GM18519 (cell line): ENCODE results near the gene IL17RE.
"Not testable (repeated sequence)": the region's sequence is repeated elsewhere in the genome, so short reads cannot be mapped to it uniquely, and the experiment has no call there.

ENCODE experiments used
- ATAC-seq: cut with Tn5 transposase; IDR thresholded peaks from one replicate; pipeline ENCODE4 v1.9.1; 2021; ENCODE audit warnings: mild to moderate bottlenecking, moderate library complexity; ENCODE audit not compliant: unreplicated experiment, low FRiP score

Gene IL17RE

DNA sequence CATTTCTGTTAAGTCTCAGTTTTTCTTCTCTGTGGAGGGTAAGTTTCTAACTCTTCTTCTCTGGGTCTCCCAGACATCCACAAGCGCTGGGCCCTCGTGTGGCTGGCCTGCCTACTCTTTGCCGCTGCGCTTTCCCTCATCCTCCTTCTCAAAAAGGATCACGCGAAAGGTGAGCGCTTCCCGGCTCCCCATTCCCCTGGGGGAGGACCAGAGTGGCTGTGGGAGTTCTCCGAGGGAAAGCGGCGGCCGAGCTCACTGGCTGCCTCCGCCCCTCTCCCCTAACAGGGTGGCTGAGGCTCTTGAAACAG is 29.8 kb downstream of the IL17RE start:
- ATAC-seq = no peak

DNA sequence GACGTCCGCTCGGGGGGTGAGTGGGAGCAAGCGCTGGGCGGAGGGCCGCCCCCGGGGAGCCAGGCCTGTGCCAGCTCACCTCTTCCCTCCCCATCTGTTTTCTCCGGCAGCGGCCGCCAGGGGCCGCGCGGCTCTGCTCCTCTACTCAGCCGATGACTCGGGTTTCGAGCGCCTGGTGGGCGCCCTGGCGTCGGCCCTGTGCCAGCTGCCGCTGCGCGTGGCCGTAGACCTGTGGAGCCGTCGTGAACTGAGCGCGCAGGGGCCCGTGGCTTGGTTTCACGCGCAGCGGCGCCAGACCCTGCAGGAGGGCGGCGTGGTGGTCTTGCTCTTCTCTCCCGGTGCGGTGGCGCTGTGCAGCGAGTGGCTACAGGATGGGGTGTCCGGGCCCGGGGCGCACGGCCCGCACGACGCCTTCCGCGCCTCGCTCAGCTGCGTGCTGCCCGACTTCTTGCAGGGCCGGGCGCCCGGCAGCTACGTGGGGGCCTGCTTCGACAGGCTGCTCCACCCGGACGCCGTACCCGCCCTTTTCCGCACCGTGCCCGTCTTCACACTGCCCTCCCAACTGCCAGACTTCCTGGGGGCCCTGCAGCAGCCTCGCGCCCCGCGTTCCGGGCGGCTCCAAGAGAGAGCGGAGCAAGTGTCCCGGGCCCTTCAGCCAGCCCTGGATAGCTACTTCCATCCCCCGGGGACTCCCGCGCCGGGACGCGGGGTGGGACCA is 30.4 kb downstream of the IL17RE start:
- ATAC-seq = peak; percentile 40

DNA sequence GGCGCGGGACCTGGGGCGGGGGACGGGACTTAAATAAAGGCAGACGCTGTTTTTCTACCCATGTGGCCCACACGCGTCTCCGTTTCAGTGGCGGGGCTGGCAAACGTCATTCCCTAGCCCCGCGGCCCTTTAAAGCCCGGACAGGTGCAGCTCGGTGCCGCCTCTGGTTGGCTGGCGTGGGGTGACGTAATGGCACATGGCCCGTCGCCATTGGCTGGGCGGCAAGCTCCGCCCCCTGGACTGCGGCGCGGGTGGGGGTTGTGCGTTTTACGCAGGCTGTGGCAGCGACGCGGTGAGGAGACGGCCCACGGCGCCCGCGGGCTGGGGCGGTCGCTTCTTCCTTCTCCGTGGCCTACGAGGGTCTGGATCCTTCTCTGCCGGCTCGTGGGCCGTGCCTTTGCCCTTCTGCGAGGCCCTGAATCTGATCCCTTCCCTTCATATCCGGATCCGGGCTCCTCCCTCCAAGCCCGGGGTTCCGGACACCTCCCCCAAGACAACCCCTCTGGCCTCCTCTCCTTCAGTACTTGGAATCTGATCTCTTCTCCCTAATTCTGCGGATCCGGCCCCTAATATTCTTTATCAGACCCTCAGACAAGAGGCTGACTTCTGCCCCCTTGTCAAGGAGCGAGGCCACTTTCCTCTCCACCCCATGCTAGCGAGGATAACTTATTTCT is 31.1 kb downstream of the IL17RE start, which contains the start of gene CRELD1:
CRELD1 (plus strand) TSS at position 274 of the 674 bp plus-strand sequence. CDS start 605 bp downstream, outside the sequence.
- peak; percentile 84 for ATAC-seq

DNA sequence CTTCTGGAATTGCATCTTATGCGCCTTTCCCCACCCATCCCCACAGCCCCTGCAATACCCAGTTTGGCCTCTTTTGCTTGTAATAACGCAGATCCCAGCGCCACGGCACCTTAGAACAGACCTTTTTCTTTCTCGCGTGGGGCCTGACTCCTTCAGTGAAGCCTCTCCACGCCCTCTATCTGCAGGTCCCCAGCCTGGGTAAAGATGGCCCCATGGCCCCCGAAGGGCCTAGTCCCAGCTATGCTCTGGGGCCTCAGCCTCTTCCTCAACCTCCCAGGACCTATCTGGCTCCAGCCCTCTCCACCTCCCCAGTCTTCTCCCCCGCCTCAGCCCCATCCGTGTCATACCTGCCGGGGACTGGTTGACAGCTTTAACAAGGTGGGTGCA is 31.6 kb downstream of the IL17RE start:
- ATAC-seq = no peak

DNA sequence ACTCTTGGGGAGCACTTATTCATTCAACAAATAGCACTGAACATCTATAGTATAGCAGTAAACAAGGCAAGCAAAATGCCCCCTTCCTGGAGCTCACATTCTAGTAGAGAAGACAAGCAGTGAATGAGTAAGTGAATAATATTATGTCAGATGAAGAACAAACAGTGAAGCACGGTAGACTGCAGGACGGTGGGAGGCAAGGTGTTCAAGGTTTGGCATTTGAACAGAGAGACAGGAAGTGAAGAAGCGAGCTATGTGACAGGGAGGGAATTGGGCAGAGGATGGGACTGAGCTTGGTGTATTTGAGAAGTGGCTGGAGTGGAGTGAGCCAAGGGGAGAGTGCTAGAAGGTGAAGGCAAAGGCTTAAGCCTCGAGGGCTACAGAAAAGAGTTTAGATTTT is 32.3 kb downstream of the IL17RE start:
- no peak for ATAC-seq

DNA sequence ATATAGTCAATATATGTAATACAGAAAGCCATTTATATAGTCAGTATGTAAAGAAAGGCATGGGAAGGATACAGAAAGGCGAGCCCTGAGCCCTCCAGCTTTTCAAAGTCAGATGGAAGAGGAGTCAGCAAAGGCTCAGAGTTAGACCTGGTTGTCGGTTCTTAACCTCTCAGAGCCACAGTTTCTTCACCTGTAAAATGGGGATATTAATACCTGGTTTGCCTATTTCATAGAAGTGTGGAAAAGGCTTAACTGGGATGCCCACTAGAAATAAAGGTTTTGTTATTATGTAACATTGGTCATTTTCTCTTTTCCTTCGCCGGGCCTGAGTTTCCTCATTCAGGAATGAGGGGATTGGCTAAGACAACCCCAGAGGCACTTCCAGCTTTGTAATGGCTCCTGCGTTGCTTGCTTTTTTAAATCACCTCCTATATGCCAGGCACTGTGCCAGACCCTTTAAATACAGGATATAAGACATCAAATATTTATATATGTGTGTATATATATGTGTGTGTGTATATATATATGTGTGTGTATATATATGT is 33.4 kb downstream of the IL17RE start:
- no peak for ATAC-seq

DNA sequence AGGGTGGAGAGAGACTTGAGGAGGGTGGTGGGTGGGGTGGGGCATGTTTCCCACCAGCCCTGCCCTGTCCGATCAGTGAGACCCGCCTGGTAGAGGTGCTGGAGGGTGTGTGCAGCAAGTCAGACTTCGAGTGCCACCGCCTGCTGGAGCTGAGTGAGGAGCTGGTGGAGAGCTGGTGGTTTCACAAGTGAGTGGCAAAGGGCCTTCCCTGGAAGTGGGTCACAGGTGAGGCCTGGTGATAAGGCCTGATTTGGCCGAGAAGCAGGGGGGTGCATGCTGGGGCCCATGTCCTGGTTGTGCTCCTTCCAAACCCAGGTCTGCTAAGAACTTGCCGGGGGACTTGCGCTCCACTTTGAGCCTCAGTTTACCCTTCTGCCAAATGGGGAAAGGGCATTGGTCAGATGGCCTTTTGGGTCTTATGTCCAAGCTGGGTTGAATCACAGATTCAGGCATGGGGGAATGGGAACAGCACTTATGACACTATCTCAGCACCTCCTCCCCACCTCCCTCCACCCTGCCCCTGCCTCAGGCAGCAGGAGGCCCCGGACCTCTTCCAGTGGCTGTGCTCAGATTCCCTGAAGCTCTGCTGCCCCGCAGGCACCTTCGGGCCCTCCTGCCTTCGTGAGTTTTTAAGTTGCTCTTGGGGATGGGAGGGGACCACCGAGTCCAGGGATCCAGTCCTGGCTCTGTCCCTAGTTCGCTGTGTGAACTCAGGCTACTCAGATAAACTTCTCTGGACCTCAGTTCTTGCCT is 35.0 kb downstream of the IL17RE start:
- ATAC-seq = no peak

DNA sequence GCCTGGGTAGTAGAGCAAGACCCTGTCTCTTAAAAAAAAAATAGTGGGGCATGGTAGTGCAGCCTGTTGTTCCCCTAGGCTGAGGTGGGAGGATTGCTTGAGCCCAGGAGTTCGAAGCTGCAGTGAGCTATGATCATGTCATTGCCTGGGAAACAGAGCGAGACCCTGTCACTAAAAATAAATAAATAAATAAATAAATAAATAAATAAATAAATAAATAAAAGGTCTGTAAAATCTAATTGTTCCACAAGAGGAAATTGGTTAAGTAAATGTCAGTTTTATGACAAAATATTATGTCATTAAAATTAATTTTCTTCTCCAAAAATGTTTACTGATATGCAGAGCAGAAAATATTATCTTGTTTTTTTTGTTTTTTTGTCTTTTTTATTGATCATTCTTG is 36.3 kb downstream of the IL17RE start:
- ATAC-seq = no peak

DNA sequence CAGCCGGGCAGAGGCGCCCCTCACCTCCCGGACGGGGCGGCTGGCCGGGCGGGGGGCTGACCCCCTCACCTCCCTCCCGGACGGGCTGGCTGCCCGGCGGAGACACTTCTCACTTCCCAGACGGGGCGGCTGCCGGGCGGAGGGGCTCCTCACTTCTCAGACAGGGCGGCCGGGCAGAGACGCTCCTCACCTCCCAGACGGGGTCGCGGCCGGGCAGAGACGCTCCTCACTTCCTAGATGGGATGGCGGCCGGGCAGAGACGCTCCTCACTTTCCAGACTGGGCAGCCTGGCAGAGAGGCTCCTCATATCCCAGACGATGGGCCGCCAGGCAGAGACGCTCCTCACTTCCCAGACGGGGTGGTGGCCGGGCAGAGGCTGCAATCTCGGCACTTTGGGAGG is 37.3 kb downstream of the IL17RE start:
- not testable (repeated sequence) for ATAC-seq

DNA sequence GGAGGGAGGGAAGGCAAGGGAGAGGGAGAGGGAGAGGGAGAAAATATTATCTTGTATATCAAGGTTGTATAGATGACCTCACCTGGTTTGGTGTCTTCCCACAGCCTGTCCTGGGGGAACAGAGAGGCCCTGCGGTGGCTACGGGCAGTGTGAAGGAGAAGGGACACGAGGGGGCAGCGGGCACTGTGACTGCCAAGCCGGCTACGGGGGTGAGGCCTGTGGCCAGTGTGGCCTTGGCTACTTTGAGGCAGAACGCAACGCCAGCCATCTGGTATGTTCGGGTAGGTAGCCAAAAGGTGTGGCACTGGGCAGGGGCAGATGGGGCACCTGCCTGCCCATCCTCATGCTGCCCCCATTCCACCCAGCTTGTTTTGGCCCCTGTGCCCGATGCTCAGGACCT is 38.1 kb downstream of the IL17RE start:
- no peak for ATAC-seq

DNA sequence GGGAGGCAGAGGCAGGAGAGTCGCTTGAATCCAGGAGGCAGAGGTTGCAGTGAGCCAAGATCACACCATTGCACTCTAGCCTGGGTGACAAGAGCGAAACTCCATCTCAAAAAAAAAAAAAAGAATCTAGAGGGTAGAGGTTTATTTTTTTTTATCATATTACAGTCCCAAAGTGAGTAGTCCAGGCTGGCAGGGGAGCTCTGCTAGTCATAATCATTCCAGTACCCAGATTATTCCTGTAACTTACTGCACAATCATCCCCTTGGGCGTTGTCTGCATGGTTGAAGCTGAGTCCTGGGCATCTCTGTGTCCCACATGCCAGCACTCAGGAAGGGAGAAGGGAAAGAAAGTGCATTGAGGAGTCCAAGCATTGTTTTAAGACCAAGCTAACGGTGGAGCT is 39.5 kb downstream of the IL17RE start:
- no peak for ATAC-seq

DNA sequence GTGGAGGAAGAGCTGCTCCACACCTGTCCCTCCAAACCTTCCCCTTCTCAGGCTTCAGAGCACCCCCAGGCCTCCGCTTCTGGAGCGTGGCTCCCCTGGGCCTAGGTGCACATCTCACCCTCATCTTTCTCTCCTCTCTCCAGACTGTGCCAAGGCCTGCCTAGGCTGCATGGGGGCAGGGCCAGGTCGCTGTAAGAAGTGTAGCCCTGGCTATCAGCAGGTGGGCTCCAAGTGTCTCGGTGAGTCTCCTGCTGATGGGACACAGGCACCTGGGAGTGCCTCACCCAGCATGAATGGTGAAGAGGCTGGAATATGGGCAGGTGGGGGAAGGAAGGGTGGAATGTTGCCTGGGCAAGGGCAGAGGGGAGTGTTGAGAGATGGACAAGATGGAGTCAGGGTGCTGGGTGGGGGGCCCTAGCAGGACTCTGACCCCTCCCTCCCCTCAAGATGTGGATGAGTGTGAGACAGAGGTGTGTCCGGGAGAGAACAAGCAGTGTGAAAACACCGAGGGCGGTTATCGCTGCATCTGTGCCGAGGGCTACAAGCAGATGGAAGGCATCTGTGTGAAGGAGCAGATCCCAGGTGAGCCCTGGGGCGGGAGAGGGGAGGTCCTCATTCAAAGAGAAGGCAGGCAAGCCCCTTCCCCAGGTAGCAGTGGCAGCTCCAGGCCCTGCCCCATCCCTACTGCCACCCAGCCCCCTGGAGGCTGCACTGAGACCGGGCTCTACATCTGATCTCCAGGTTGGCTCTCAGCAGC is 40.5 kb downstream of the IL17RE start:
- ATAC-seq = no peak

DNA sequence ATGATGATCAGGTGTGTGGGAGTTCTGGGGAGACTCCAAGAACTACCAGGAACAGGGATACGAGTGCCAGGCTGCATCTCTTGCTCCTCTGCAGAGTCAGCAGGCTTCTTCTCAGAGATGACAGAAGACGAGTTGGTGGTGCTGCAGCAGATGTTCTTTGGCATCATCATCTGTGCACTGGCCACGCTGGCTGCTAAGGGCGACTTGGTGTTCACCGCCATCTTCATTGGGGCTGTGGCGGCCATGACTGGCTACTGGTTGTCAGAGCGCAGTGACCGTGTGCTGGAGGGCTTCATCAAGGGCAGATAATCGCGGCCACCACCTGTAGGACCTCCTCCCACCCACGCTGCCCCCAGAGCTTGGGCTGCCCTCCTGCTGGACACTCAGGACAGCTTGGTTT is 41.6 kb downstream of the IL17RE start:
- ATAC-seq = no peak

DNA sequence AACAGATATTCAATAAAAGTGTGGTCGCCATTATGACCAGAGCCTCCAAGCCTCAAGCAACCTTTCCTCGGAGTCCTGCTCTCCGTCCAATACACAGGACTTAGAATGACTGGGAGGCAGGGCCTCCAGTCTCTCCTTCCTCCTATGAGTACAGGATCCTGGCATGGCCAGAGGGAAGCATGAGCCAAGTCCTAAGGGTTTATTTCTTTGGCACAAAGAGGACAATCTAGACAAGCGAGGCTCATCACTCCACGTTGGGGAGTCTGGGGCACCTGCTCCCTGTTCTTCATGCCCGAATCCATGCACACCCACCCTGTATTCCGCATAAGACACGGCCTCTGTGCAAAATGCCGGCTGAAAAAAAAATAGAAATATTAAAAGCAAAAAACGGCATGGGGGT is 42.7 kb downstream of the IL17RE start:
- ATAC-seq = no peak

DNA sequence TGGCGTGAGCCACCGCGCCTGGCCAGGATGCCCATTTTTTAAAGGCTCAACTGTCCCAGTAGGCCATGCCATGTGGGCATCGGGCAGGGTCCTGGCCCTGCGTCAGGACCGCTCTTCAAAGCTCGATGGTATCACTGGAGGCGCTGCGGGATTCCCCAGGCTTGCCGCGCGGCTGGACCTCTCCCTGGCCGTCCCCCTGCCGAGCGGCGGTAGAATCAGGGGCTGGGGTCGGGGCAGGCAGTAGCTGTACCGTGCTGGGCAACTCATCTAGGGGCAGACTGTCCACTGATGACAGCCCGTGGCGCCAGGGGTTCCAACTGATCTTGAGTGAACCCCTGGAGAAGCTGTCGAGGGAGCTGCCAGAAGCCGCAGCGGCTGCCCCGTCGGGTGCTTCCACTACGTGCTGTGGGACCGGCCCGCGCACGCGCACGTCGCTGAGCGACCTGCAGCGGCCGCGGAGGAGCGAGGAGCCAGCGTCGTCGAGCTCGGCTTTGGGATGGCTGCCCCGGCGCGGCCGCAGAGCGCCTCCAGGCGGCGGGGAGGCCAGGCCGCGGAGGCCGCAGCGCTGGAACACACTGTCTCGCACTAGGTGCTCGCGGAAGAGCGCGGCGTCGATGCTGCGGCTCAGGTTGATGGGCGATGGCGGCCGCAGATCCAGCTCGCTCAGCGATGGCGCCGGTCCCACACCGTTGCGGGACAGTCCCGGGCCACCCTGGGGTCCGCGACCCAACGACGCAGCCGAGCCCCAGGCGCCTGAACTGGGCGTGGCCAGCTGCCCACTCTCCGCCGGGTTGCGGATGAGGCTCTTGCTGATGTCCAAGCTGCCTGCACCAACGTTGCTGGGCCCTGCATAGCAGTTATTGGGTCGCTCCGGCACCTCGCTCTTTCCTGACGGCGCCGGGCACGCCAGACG is 43.7 kb downstream of the IL17RE start:
- ATAC-seq = no peak

DNA sequence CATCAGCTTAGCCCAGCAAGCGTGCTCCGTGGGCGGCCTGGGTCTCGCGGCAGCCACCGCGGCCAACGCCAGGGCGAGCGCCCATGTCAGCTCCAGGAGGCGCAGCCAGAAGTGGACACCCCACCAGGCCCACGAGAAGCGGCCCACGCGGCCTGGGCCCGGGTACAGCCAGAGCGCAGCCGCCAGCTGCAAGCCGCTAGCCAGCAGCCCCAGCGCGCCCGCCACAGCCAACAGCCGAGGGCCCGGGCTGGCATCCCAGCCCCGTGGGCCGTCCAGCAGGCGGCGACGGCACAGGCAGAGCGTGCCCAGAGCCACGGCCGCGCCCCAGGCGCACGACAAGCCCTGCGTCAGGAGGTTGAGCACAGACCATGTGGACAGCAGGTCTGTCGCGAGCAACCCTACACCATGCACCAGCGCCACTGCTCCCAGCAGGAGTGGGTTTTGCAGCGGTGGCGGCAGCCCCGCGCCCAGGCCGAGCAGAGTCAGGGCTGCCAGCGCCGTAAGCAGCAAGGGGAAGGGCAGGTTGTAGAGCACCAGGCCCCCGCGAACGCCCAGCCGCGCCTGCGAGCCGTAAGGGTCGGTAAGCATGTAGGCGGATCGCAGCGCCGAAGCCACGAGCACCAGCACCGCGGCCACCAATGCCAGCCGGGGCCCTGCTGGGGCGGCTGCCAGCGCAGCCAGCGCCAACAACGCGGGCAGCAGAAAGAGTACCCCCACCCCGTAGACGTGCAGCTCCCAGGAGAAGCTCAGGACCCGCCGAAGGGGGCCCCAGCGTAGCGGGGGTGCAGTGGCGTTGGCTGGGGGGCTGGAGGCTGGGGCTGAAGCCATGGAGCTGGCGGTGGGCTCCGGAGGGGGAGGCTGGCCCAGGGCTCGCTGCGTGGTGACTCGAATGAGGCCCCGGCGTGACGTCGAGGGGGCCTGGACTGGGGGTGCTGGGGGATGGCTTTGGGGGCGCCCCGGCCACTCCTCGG is 44.7 kb downstream of the IL17RE start:
- no peak for ATAC-seq

DNA sequence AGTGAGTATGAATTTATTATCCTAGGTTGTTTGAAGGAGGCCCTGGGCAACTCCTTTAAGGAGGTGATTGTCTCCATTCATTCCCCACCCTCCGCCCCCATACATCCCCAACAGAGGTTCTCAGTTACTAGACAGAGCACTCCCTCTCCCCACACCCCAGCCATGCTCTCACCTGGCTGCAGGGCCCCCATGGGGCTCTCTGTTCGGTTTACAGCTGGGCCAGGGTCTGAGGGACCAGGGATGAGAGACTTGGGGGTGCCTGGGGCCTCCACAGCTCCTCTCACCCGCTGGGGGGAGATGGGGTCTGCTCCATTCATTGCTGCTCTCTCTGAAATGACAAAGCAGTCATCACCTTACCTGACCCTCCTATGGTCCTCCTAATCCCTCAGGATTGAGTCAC is 45.9 kb downstream of the IL17RE start:
- no peak for ATAC-seq

DNA sequence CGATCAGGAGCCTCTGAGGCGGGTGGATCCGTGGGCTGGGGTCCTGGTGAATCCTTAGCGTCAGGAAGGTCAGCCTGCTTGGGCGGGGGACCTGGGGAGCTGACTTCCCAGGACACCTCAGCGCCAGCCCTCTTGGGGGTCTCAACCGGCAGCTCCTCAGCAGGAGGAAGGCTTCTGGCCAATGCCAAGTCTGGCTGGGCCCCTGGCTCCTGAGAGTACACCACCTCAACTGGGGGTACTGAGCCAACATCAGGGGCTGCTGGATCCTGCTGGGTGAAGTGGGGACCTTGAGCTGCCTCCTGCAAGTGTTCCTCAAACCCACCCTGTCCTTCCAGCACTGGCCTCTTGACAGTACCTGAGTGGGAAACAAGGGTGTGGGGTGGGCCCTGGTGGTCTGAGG is 46.5 kb downstream of the IL17RE start:
- ATAC-seq = no peak

DNA sequence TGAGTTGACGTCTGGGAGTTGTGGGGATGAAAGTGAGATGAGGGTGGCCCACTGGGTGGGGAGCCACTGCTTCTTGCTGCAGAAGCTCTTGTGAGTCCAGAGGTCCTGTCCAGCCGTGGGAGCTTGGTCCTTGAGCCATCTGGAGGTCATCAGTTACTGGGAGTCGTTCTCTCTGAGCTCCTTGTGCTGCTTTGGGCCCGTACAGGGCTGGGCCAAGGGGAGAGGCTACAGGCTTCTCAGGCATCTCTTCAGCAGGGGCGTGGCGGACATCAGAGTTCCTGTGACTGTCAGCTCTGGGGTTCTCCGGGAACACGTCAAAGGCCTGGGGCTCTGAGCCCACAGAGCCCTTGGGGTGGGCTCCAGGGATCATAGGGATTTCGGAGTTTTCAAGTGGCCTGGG is 47.0 kb downstream of the IL17RE start:
- no peak for ATAC-seq
